ENCODE measurements around the gene TANC1. TPM values are rescaled to one million over a fixed set of nuclear protein-coding genes. Genes with fewer than 3 reads are reported as not detected.
"Not testable (repeated sequence)": the region's sequence is repeated elsewhere in the genome, so short reads cannot be mapped to it uniquely, and the experiment has no call there.

Gene TANC1
- total RNA-seq, 1 donor from 2014 or later, result 8.9 TPM

GRCh38 chr2:159091976-159092375 lies 123.5 kb downstream of the TANC1 start:
- no peak for DNase-seq

GRCh38 chr2:159093497-159093896 lies 125.1 kb downstream of the TANC1 start:
- no peak for DNase-seq

DNA sequence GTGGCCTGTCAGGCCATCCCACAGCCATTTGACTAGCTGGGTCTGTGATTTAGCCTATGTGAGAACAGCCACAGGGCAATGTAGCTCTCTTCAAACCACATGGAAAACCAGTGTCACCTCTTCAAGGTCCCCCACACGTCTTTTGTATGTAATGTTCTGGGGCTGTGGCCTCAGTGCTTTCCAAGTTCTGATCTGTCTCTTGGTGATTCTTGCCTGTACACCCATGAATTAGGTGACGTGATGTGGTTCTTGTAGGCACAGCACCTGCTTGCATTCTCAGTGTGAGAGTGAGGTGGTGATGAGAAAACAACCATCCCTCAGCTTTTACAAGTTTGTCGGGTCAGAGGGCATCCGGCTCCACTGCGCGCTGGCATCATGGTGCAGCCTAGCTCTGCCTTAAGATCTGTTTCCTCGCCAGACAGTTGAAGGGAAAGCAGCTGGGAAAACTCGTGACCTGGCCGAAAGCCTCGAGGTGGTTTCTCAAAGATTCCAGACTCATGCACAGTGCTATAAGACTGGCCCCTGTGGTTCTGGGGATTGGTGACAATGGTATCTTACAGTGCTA lies 125.8 kb downstream of the TANC1 start:
- no peak for DNase-seq

- no peak for DNase-seq
These were observed 127.4 kb downstream of the TANC1 start for GRCh38 chr2:159095813-159096212.

- DNase-seq, result not testable (repeated sequence)
These were observed 127.9 kb downstream of the TANC1 start for GRCh38 chr2:159096302-159096855.

- no peak for DNase-seq
These were observed 128.5 kb downstream of the TANC1 start for GRCh38 chr2:159096901-159097300.

DNA sequence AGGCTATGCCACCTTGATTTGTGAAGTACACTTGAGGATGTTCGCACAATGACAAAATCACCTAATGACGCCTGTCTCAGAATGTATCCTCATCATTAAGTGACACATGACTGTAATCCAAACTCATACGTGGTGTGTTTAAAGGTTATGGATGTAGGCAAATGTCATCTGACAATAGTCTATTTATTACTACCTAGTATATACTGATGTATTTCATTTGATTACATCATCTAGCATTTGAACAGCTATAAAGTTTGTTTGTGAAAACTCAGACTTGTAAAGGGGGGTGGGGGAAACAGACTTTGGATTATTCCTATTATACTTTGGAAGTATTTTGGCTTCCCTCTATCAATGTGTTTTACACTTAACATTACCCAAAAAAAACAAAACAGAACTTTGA lies 129.9 kb downstream of the TANC1 start:
- no peak for DNase-seq

- DNase-seq, result no peak
These were observed 130.5 kb downstream of the TANC1 start for GRCh38 chr2:159098921-159099411.

DNA sequence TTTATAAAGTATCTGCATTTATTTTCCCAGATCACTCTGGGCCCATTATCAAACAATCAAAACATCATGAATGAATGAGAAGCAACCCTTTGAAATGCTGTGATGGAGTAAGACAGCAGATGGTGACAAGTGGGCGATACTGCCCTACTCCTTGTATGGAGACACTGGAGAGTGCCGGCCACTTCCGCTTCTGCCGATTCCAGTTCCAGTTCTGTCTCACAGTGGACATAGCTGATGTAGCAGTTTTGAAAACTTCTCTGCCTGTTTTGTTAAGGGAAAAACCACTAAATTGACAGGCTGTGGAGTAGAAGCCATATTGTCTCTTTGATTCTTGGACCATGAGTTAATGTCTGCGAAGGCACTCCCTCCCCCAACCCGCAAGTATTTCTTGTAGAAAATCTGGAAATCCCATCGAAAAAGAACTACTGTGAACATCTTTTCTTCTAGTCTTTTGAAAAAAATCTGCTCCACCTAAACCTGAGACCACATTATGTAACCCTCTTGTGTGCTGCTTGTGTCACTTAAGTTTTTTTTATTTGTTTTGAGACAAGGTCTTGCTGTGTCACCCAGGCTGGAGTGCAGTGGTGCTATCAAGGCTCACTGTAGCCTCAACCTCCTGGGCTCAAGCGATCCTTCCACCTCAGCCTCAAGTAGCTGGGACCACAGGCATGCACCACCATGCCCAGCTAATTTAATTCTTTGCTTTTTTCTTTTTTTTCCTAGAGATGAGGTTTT lies 133.5 kb downstream of the TANC1 start:
- DNase-seq, result no peak

GRCh38 chr2:159103411-159103810 lies 135.0 kb downstream of the TANC1 start:
- DNase-seq, result no peak

DNA sequence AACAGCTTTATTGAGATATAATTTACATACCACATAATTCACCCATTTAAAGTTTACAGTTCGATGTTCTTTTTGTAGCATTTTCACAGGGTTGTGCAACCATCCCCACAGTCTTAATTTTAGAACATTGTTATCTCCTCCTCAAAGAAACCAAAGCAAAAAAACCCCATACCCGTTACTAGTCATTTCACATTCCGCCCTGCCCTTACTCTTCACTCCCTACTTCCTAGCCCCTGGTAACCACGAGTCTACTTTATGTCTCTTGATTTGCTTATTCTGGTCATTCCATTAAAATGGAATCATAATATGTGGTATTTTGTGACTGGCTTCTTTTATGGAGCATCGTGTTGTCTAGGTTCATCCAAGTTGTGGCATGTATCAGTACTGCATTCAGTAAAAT lies 137.7 kb downstream of the TANC1 start:
- DNase-seq, result no peak

- DNase-seq, result no peak
These were observed 139.9 kb downstream of the TANC1 start for GRCh38 chr2:159108181-159108893.

DNA sequence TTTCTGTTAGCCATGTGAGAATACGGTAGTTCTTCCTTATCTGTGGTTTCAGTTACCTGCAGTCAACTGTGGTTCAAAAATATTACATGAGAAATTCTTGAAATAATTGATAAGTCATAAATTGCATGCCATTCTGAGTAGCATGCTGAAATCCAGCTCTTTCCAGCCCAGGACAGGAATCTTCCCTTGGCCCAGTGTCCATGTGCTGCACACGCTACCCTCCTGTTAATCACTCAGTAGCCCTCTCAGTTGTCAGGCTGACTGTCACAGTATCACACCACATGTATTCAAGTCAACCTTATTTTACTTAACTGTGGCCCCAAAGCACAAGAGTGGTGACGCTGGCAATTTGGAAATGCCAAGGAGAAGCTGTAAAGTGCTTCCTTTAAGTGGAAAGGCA lies 141.1 kb downstream of the TANC1 start:
- no peak for DNase-seq

GRCh38 chr2:159110784-159111183 lies 142.3 kb downstream of the TANC1 start:
- no peak for DNase-seq

DNA sequence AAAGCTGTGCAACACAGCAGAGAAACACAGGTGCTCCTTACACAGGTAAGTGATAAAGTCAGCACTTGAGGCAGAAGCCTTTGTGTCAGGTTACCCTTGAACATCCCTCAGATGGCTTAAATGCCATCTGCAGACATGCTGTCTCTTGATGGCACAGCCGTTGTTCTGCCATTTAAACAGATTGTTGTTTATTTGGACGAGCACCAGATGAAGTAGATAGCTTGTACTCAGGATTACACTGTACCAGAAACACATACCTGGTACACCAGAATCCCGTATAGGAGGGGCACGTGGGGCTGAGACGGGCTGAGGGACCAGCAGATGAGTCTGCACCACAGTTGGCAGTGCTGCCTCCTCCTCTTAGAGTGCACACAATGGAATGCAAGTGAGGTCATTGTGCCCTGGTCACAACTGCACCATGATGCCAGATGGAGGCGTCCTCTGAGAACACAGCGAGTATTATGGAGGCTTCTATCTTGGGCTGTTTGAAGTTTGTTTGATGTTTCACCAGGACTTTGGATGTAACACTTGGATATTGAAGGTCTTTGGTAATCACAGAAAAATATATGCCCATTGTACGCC lies 143.0 kb downstream of the TANC1 start:
- DNase-seq, result peak; percentile 10

DNA sequence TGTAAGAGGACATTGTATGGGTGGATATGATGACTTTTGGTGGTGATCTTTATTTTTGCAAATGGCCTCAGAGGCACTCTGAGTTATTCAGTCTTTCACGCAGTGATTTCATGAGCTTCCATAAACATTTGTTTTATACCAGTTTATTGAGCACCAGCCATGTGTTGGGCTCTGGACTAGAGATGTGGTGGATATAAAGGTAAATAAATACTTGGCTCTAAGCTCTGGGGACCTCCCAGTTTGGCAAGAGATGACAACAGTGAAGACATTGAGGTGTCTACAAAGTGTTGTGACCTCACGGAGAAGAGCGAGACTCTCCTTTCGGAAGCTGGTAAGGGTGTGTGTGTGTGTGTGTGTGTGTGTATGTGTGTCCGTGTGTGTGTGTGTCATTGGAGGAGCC lies 146.4 kb downstream of the TANC1 start:
- no peak for DNase-seq

- DNase-seq, result no peak
These were observed 148.5 kb downstream of the TANC1 start for GRCh38 chr2:159116922-159117321.

DNA sequence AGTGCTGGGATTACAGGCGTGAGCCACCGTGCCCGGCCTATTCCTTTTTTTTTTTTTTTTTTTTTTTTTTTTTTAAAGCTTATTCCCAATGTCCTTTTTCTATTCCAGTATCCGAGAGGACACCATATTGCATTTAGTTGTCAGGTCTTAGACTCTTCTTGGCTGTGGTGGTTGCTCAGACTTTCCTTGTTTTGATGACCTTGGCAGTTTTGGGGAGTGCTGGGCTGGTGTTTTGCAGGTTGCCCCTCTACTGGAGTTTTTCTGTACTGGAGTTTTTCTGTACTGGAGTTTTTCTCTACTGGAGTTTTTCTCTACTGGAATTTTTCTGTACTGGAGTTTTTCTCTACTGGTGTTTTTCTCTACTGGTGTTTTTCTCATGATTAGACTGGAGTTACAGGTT lies 149.2 kb downstream of the TANC1 start:
- DNase-seq, result no peak

DNA sequence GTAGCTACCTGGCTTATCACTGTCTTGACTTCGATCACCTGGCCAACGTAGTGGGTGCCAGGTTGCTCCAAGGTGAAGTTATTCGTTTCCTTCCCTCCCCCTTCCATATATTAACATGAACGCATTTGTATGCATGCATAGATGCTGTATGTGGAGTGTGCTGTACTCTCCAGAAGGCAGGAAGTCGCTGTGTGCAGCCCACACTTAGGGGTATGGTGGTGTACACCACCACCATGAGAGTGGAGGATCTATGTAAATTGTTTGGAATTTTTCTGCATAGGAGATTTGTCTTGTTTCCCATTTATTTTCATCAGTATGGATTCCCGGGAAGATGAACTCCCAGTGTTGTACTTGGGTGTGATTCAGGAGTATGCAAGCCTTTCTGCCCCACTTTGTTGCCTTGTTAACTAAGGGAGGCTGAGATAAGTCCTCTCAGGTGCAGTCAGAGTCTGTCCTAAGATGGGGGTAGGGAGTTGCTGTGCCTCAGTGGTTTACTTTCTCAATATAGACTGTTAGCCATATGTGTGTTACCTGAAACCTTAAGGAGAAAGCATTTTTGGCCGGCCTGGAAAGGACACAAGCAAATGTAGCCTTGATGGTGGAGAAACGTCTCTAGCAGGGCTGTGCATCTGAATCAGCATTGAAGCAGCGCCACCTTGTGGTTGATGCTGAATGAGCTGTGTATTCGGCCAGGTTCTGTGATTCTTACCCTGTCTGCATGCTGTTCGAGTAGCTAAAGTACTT lies 149.8 kb downstream of the TANC1 start:
- DNase-seq, result peak; percentile 69

DNA sequence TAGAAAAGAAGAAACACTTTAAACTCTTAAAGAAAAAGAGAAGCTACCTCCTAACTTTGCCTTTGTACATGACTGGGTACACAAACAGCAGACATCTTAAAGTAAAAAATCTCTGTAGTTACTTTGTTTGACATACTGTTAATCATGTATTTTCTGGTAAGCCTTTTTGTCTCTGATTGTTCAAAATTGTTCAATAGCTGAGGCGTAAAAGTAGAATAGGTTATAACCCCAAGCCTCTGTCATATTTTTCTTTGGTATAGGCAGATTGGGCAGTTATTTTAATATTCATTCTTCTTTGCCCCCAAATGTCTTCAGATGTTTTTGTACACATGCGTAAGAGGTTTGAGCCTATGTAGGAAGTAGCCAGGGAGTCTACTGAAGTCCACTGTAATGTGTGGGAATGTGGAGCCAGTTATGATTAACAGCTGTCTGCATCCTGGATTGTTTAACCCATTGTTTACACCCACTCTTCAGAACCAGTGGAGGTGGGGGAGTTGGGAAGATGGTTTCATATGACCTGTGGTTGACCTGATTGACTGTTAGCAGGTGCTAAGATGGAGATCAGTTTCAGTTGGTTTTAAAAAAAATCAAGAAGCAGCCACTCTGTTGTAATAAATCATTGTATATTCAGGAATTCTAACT lies 150.5 kb downstream of the TANC1 start:
- no peak for DNase-seq

GRCh38 chr2:159119652-159120257 lies 151.3 kb downstream of the TANC1 start:
- no peak for DNase-seq

Data from occipital lobe (tissue), 2 donors.